Smooth muscle cell (in vitro differentiated cells): ENCODE measurements around the gene GIGYF2. TPM values are rescaled to one million over a fixed set of nuclear protein-coding genes. Genes with fewer than 3 reads are reported as not detected.
"Not testable (repeated sequence)": the region's sequence is repeated elsewhere in the genome, so short reads cannot be mapped to it uniquely, and the experiment has no call there.

ENCODE experiments used
- DNase-seq: peaks from one replicate; lab custom pipeline; 2025; ENCODE audit not compliant: unreplicated experiment; lab: John Stamatoyannopoulos, UW
- H2AFZ ChIP-seq: fragments of 200-600 bp; sonication (generic); 2 replicates; pipeline ENCODE4 v1.6.0; 2016; ENCODE audit warnings: antibody characterized with exemption, low read depth, mild to moderate bottlenecking
- H3F3A ChIP-seq: fragments of 200-600 bp; sonication (generic); 2 replicates; pipeline ENCODE4 v1.6.0; 2017; ENCODE audit warnings: antibody characterized with exemption, low read depth
- H3K27ac ChIP-seq: fragments of 200-600 bp; sonication (generic); 2 replicates; pipeline ENCODE4 v1.5.1; 2016; ENCODE audit warnings: low read depth, mild to moderate bottlenecking
- H3K27me3 ChIP-seq: fragments of 200-600 bp; sonication (generic); 2 replicates; pipeline ENCODE4 v1.6.1; 2016; ENCODE audit warnings: low read depth, mild to moderate bottlenecking
- H3K36me3 ChIP-seq: fragments of 200-600 bp; sonication (generic); 2 replicates; pipeline ENCODE4 v1.5.1; 2016; ENCODE audit warnings: low read depth
- H3K4me1 ChIP-seq: fragments of 200-600 bp; sonication (generic); 2 replicates; pipeline ENCODE4 v1.5.1; 2016; ENCODE audit warnings: low read depth
- H3K4me2 ChIP-seq: fragments of 200-600 bp; sonication (generic); 2 replicates; pipeline ENCODE4 v1.6.0; 2016; ENCODE audit warnings: mild to moderate bottlenecking
- H3K4me3 ChIP-seq: fragments of 200-600 bp; sonication (generic); 2 replicates; pipeline ENCODE4 v1.5.1; 2016; ENCODE audit warnings: mild to moderate bottlenecking
- H3K79me2 ChIP-seq: fragments of 200-600 bp; sonication (generic); 2 replicates; pipeline ENCODE4 v1.6.0; 2016; ENCODE audit warnings: low read depth, mild to moderate bottlenecking
- H3K9ac ChIP-seq: fragments of 200-600 bp; sonication (generic); 2 replicates; pipeline ENCODE4 v1.6.0; 2016; ENCODE audit warnings: low read depth
- H3K9me3 ChIP-seq: fragments of 200-600 bp; sonication (generic); replicated peaks from 2 replicates; pipeline ENCODE4 v1.5.1; 2016; ENCODE audit warnings: low read depth
- H4K20me1 ChIP-seq: fragments of 200-600 bp; sonication (generic); 2 replicates; pipeline ENCODE4 v1.6.0; 2016; ENCODE audit warnings: low read depth
- WGBS: methylation state at CpG from one replicate; pipeline ENCODE4 v1.1.7; 2016; ENCODE audit warnings: low lambda C conversion rate; 5-methylcytosine and 5-hydroxymethylcytosine counted together
- polyA plus RNA-seq: library from polyadenylated mRNA; unstranded; fragments of >200 nt; fragmentation: Nextera tagmentation; extraction: Ambion mirVana; gene quantifications from 2 replicates; pipeline ENCODE4 v1.2.1, GENCODE V29; 2016
- total RNA-seq: library from RNA; depleted of rRNA; stranded (reverse); fragments of >200 nt; gene quantifications from 2 replicates; pipeline ENCODE4 v1.2.3, GENCODE V29; 2014
- TF ChIP-seq, protein P1 (sequence below): fragments of 200-600 bp; sonication (generic); IDR thresholded peaks from 2 replicates; pipeline ENCODE4 v1.5.1; 2017; ENCODE audit warnings: borderline replicate concordance, mild to moderate bottlenecking, antibody characterized with exemption; ENCODE audit not compliant: insufficient read depth, poor library complexity, severe bottlenecking

The GIGYF2 gene
- total and polyA plus RNA-seq, 2 experiments from 2014 or later = 16.2 to 57.6 TPM

- H3K4me1 ChIP-seq = no peaks in the 10 kb centered on the region
- H3K4me3 ChIP-seq = no peak overlapping the region
- no peak overlapping the region for H3K4me2 ChIP-seq
- no peaks in the 10 kb centered on the region for H3K9me3 ChIP-seq
- whole genome bisulfite sequencing = 43% methylated on average over 1 of the region's 1 CpG
- DNase-seq = no peak
- no peaks in the 10 kb centered on the region for H3K36me3 ChIP-seq
- TF ChIP-seq, protein P1, sequence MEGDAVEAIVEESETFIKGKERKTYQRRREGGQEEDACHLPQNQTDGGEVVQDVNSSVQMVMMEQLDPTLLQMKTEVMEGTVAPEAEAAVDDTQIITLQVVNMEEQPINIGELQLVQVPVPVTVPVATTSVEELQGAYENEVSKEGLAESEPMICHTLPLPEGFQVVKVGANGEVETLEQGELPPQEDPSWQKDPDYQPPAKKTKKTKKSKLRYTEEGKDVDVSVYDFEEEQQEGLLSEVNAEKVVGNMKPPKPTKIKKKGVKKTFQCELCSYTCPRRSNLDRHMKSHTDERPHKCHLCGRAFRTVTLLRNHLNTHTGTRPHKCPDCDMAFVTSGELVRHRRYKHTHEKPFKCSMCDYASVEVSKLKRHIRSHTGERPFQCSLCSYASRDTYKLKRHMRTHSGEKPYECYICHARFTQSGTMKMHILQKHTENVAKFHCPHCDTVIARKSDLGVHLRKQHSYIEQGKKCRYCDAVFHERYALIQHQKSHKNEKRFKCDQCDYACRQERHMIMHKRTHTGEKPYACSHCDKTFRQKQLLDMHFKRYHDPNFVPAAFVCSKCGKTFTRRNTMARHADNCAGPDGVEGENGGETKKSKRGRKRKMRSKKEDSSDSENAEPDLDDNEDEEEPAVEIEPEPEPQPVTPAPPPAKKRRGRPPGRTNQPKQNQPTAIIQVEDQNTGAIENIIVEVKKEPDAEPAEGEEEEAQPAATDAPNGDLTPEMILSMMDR = no peak
- no peak overlapping the region for H3K27ac ChIP-seq
- no peak overlapping the region for H2AFZ ChIP-seq
- no peaks in the 10 kb centered on the region for H3F3A ChIP-seq
- H3K79me2 ChIP-seq = no peaks in the 10 kb centered on the region
- no peaks in the 10 kb centered on the region for H3K27me3 ChIP-seq
- no peaks in the 10 kb centered on the region for H4K20me1 ChIP-seq
- H3K9ac ChIP-seq = no peak overlapping the region
These were observed 13.8 kb upstream of the GIGYF2 start for GRCh38 chr2:232683368-232683767.

GRCh38 chr2:232685391-232685790 lies 11.7 kb upstream of the GIGYF2 start:
- 92% methylated on average over 6 of the region's 6 CpGs for WGBS
- H3K4me3 ChIP-seq, H3F3A ChIP-seq, H3K27ac ChIP-seq, H3K4me1 ChIP-seq, H3K79me2 ChIP-seq, H3K27me3 ChIP-seq, H3K9me3 ChIP-seq, H2AFZ ChIP-seq, H3K4me2 ChIP-seq, DNase-seq, H3K36me3 ChIP-seq, H3K9ac ChIP-seq, H4K20me1 ChIP-seq: not testable (repeated sequence)

DNA sequence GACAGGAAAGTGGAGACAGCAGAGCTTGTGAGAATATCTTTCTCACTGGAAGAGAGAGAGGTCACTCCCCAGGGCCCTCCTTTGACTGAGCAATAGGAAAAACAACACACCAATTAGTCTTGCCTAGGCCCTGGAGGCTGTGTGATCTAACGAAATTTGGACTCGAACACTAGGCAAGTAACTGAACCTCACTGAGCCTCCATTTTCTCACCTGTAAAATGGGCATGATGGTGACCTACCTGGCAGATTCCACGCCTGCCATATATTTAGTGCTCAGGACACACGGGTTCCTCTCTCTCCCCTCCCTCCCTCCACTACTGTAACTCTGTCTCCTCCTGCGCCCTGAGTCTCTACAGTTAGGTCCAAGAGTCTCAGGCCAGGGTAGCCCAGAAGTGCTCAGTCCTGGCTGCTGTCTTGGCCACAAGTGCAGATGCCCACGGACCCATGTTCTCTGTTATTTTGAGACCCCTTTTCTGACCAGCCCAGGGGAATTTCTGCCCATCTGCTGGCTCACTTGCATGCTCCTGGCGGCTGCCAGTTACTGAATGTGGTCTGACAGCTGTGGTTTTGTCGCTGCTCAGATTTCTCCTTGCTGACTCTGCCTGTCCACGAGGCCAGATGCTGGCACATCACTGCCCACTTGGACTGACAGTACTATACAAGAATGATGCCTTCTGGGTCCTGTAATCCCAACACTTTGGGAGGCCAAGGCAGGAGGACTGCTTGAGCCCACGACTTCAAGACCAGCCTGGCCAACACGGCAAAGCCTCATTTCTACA lies 9.6 kb upstream of the GIGYF2 start:
- Histone ChIP-seq H3K36me3 (no peaks in the 10 kb centered on the region), H3F3A (no peaks in the 10 kb centered on the region), H3K9ac (no peak overlapping the region), H3K4me2 (no peak overlapping the region), H3K4me1 (no peaks in the 10 kb centered on the region), H2AFZ (no peak overlapping the region), H3K9me3 (no peaks in the 10 kb centered on the region), H4K20me1 (no peaks in the 10 kb centered on the region), H3K4me3 (no peak overlapping the region), H3K27ac (no peak overlapping the region), H3K79me2 (no peaks in the 10 kb centered on the region), H3K27me3 (no peaks in the 10 kb centered on the region)
- DNase-seq = no peak
- TF ChIP-seq, protein P1 = no peak
- WGBS = 90% methylated on average over 11 of the region's 11 CpGs

GRCh38 chr2:232688201-232688600 lies 8.9 kb upstream of the GIGYF2 start:
- no peak for DNase-seq
- no peak overlapping the region for H3K27ac ChIP-seq

More at GRCh38 chr2:232688201-232688600, 8.9 kb upstream of the GIGYF2 start:
- H3K9me3 ChIP-seq = no peaks in the 10 kb centered on the region
- no peak overlapping the region for H2AFZ ChIP-seq
- WGBS = 94% methylated on average over 7 of the region's 7 CpGs
- H3K79me2 ChIP-seq = no peaks in the 10 kb centered on the region
- no peaks in the 10 kb centered on the region for H3K36me3 ChIP-seq
- TF ChIP-seq, protein P1 = no peak
- no peak overlapping the region for H3K4me2 ChIP-seq
- no peaks in the 10 kb centered on the region for H4K20me1 ChIP-seq
- no peaks in the 10 kb centered on the region for H3F3A ChIP-seq
- H3K9ac ChIP-seq = no peak overlapping the region
- no peaks in the 10 kb centered on the region for H3K27me3 ChIP-seq
- H3K4me3 ChIP-seq = no peak overlapping the region
- no peaks in the 10 kb centered on the region for H3K4me1 ChIP-seq
